Motor neuron (in vitro differentiated cells): ENCODE data around the gene DCDC2B. TPM values are rescaled to one million over a fixed set of nuclear protein-coding genes. Genes with fewer than 3 reads are reported as not detected.

ENCODE experiments used
- ATAC-seq, 8 experiments: fragments of 200-7000 bp; cut with Tn5 transposase; replicated peaks in 6 of 8; 2 replicates each; pipeline ENCODE4 v1.8.0; 2021; ENCODE audit warnings: mild to moderate bottlenecking in 8 of 8, moderate library complexity in 8 of 8
- H3K27ac ChIP-seq, 2 donors: fragments of 250-450 bp; sonication (Bioruptor Pico); 2 replicates each; pipeline ENCODE4 v1.9.0; 2021; ENCODE audit warnings: antibody characterized with exemption in 2 of 2, mild to moderate bottlenecking in 2 of 2, moderate library complexity in 1 of 2
- H3K4me1 ChIP-seq, 2 donors: fragments of 250-450 bp; sonication (Bioruptor Pico); replicated peaks in 1 of 2; 2 replicates each; pipeline ENCODE4 v1.6.1; 2021; ENCODE audit warnings: antibody characterized with exemption in 2 of 2, mild to moderate bottlenecking in 2 of 2, moderate library complexity in 1 of 2
- H3K4me3 ChIP-seq, 5 donors: fragments of 250-450 bp; sonication (Bioruptor Pico); 2 replicates each; pipeline ENCODE4 v1.9.0; 2021; ENCODE audit warnings: antibody characterized with exemption in 5 of 5, mild to moderate bottlenecking in 5 of 5, moderate library complexity in 4 of 5
- WGBS, 10 experiments: fragments of 450-650 bp; shearing (Covaris generic); methylation state at CpG; one replicate each; pipeline ENCODE4 v1.0.0; 2022; 5-methylcytosine and 5-hydroxymethylcytosine counted together
- in situ Hi-C, 9 experiments: fragments of 400-800 bp; cut with MboI; loops; one replicate each; pipeline ENCODE4 v1.15.0; 2021; ENCODE audit warnings: low sequenced_read_pairs in 9 of 9, low pct_unique_long_range_greater_than_20kb in 2 of 9; ENCODE audit not compliant: unreplicated experiment in 9 of 9
- total RNA-seq, 8 experiments: library from RNA; unstranded; fragments of 300-600 nt; gene quantifications; 2 replicates each; pipeline versions ENCODE4 v1.2.3 to v1.2.4, GENCODE V29; 2022

DCDC2B gene
- total RNA-seq, 8 experiments from 2014 or later: 0.25 to 3.7 (median 0.98) TPM

GRCh38 chr1:32182060-32182459 lies 26.8 kb upstream of the DCDC2B start:
- peak overlapping the region in 1 of 5 donors; percentile 54 for H3K4me3 ChIP-seq
- H3K4me1 ChIP-seq: peaks cover 25 to 37% of the 10 kb centered on the region in 2 donors
- no peak for ATAC-seq
- in situ Hi-C loops: no loop called here
- 55 to 100% (median 95%) methylated on average over 2 to 6 of the region's 6 CpGs; no CpG with 5 or more reads in 3 of the 10 experiments for WGBS, 10 experiments
- H3K27ac ChIP-seq: no peak overlapping the region

GRCh38 chr1:32184650-32185049 lies 24.2 kb upstream of the DCDC2B start:
- Histone ChIP-seq H3K4me1 (peaks cover 17 to 28% of the 10 kb centered on the region in 2 donors), H3K4me3 (no peak overlapping the region), H3K27ac (no peak overlapping the region)
- in situ Hi-C loops: no loop called here
- ATAC-seq: no peak

GRCh38 chr1:32186077-32186476 lies 22.8 kb upstream of the DCDC2B start:
- in situ Hi-C loops: no loop called here
- Histone ChIP-seq H3K4me3 (no peak overlapping the region), H3K27ac (no peak overlapping the region), H3K4me1 (peaks cover 13 to 22% of the 10 kb centered on the region in 2 donors)
- 92 to 100% (median 100%) methylated on average over 1 to 2 of the region's 2 CpGs; no CpG with 5 or more reads in 4 of the 10 experiments for WGBS, 10 experiments
- peak in 4 of 8 experiments; percentile 31 to 78 (median 56) for ATAC-seq

GRCh38 chr1:32186491-32186890 lies 22.4 kb upstream of the DCDC2B start:
- peak in 1 of 8 experiments; percentile 6 for ATAC-seq
- in situ Hi-C loops: no loop called here
- 60 to 94% (median 67%) methylated on average over 1 to 2 of the region's 2 CpGs; no CpG with 5 or more reads in 5 of the 10 experiments for WGBS, 10 experiments
- Histone ChIP-seq H3K4me1 (peaks cover 9 to 18% of the 10 kb centered on the region in 2 donors), H3K4me3 (no peak overlapping the region), H3K27ac (no peak overlapping the region)

GRCh38 chr1:32187850-32188249 lies 21.0 kb upstream of the DCDC2B start:
- peak in 1 of 8 experiments; percentile 15 for ATAC-seq
- 89 to 100% (median 98%) methylated on average over 2 to 8 of the region's 9 CpGs; no CpG with 5 or more reads in 4 of the 10 experiments for WGBS, 10 experiments
- H3K27ac ChIP-seq: no peak overlapping the region
- H3K4me1 ChIP-seq: peaks cover 0 to 8% of the 10 kb centered on the region in 2 donors
- no peak overlapping the region for H3K4me3 ChIP-seq
- in situ Hi-C loops: no loop called here

GRCh38 chr1:32192220-32192948 lies 16.5 kb upstream of the DCDC2B start:
- no peak for ATAC-seq

GRCh38 chr1:32194984-32195383 lies 13.9 kb upstream of the DCDC2B start:
- peaks cover 33% of the 10 kb centered on the region in 2 donors for H3K4me1 ChIP-seq
- WGBS, 10 experiments: 80 to 100% (median 98%) methylated on average over 1 to 4 of the region's 6 CpGs; no CpG with 5 or more reads in 4 of the 10 experiments
- no peak overlapping the region for H3K27ac ChIP-seq
- no peak for ATAC-seq
- H3K4me3 ChIP-seq: no peak overlapping the region
- in situ Hi-C loops: no loop called here

More at GRCh38 chr1:32192220-32192948, 16.5 kb upstream of the DCDC2B start:
- in situ Hi-C loops: no loop called here
- H3K4me1 ChIP-seq: peaks cover 7% of the 10 kb centered on the region in 2 donors
- 63 to 100% (median 93%) methylated on average over 2 to 5 of the region's 8 CpGs; no CpG with 5 or more reads in 3 of the 10 experiments for WGBS, 10 experiments
- H3K4me3 ChIP-seq: no peak overlapping the region
- H3K27ac ChIP-seq: no peak overlapping the region

- no peak overlapping the region for H3K4me3 ChIP-seq
- peaks cover 33% of the 10 kb centered on the region in 2 donors for H3K4me1 ChIP-seq
- in situ Hi-C loops: no loop called here
- WGBS, 10 experiments: 20 to 100% (median 95%) methylated on average over 1 to 3 of the region's 3 CpGs; no CpG with 5 or more reads in 2 of the 10 experiments
- ATAC-seq: no peak
- no peak overlapping the region for H3K27ac ChIP-seq
These were observed 13.4 kb upstream of the DCDC2B start for GRCh38 chr1:32195531-32195930.

- in situ Hi-C loops: no loop called here
- no peak for ATAC-seq
- no peak overlapping the region for H3K27ac ChIP-seq
These were observed 12.7 kb upstream of the DCDC2B start for GRCh38 chr1:32195972-32196823.

GRCh38 chr1:32197074-32197473 lies 11.8 kb upstream of the DCDC2B start:
- WGBS, 10 experiments: 63 to 100% (median 80%) methylated on average over 1 of the region's 1 CpG; no CpG with 5 or more reads in 7 of the 10 experiments
- in situ Hi-C loops: no loop called here
- ATAC-seq: no peak
- peak overlapping the region in 1 of 2 donors; percentile 70 for H3K27ac ChIP-seq
- peaks cover 42 to 43% of the 10 kb centered on the region in 2 donors for H3K4me1 ChIP-seq
- no peak overlapping the region for H3K4me3 ChIP-seq

More at GRCh38 chr1:32195972-32196823, 12.7 kb upstream of the DCDC2B start:
- Histone ChIP-seq H3K4me3 (no peak overlapping the region), H3K4me1 (peaks cover 33 to 34% of the 10 kb centered on the region in 2 donors)

GRCh38 chr1:32197837-32198236 lies 11.1 kb upstream of the DCDC2B start:
- 47 to 100% (median 56%) methylated on average over 1 to 6 of the region's 6 CpGs; no CpG with 5 or more reads in 2 of the 10 experiments for WGBS, 10 experiments
- Histone ChIP-seq H3K27ac (peak overlapping the region; percentile 70 to 91), H3K4me1 (peaks cover 42 to 44% of the 10 kb centered on the region in 2 donors), H3K4me3 (no peak overlapping the region)
- ATAC-seq: no peak
- in situ Hi-C loops: no loop called here

GRCh38 chr1:32198237-32199042 lies 10.4 kb upstream of the DCDC2B start:
- Histone ChIP-seq H3K27ac (peak overlapping the region; percentile 70 to 91), H3K4me1 (peaks cover 42 to 44% of the 10 kb centered on the region in 2 donors), H3K4me3 (no peak overlapping the region)
- 17 to 100% (median 90%) methylated on average over 1 to 3 of the region's 3 CpGs; no CpG with 5 or more reads in 1 of the 10 experiments for WGBS, 10 experiments
- no peak for ATAC-seq
- in situ Hi-C loops: no loop called here
